BLaER1 treated with 17β-estradiol and CSF1 and Interleukin-3, amounts not matched to agents 10 nM and 100 nM (cell line): ENCODE data around the gene PANK1.
A peak's percentile ranks its signal among the peaks of the same experiment; 100 is the strongest.

Experiments used
- H3K27ac ChIP-seq, 11 experiments: shearing (Covaris generic); formaldehyde crosslinking; 2 replicates each; pipeline ENCODE4 v1.8.1; 2022
- H3K27me3 ChIP-seq, 11 experiments: shearing (Covaris generic); formaldehyde crosslinking; 2 replicates each; pipeline ENCODE4 v1.8.1; 2022
- H3K36me3 ChIP-seq, 11 experiments: shearing (Covaris generic); formaldehyde crosslinking; 2 replicates each; pipeline ENCODE4 v1.8.1; 2022
- H3K4me1 ChIP-seq, 10 experiments: shearing (Covaris generic); formaldehyde crosslinking; 2 replicates each; pipeline ENCODE4 v1.8.1; 2022
- H3K4me2 ChIP-seq, 11 experiments: shearing (Covaris generic); formaldehyde crosslinking; 2 replicates each; pipeline ENCODE4 v1.8.1; 2022
- H3K4me3 ChIP-seq, 10 experiments: shearing (Covaris generic); formaldehyde crosslinking; 2 replicates each; pipeline ENCODE4 v1.8.1; 2022
- H3K9ac ChIP-seq, 11 experiments: shearing (Covaris generic); formaldehyde crosslinking; 2 replicates each; pipeline ENCODE4 v1.8.1; 2022
- H3K9me3 ChIP-seq, 11 experiments: shearing (Covaris generic); formaldehyde crosslinking; replicated peaks in 1 of 11; 2 replicates each; pipeline ENCODE4 v1.8.1; 2022
- H4K20me1 ChIP-seq, 11 experiments: shearing (Covaris generic); formaldehyde crosslinking; 2 replicates each; pipeline ENCODE4 v1.8.1; 2022
- Cebpa-rat ChIP-seq, 11 experiments: shearing (Covaris generic); IDR thresholded peaks; 2 replicates each; pipeline ENCODE4 v1.8.1; 2022

The PANK1 gene

GRCh38 chr10:89657302-89657701, 12.3 kb upstream of the PANK1 start:
- Histone ChIP-seq H3K4me1 (peaks cover 13 to 38% (median 16%) of the 10 kb centered on the region in 10 experiments; a peak in 19 of 20 replicates), H3K4me2 (no peak overlapping the region), H4K20me1 (no peaks in the 10 kb centered on the region), H3K27me3 (no peaks in the 10 kb centered on the region), H3K27ac (no peak overlapping the region), H3K9me3 (peaks cover 7 to 24% (median 22%) of the 10 kb centered on the region in 11 experiments; a peak in 20 of 22 replicates), H3K4me3 (no peak overlapping the region), H3K9ac (no peak overlapping the region), H3K36me3 (no peaks in the 10 kb centered on the region)
- TF ChIP-seq Cebpa-rat (IDR thresholded peaks at IDR 0.05), result no peak

GRCh38 chr10:89655722-89656121, 10.7 kb upstream of the PANK1 start:
- peaks cover 21 to 48% (median 26%) of the 10 kb centered on the region in 10 experiments; a peak in 19 of 20 replicates for H3K4me1 ChIP-seq

DNA sequence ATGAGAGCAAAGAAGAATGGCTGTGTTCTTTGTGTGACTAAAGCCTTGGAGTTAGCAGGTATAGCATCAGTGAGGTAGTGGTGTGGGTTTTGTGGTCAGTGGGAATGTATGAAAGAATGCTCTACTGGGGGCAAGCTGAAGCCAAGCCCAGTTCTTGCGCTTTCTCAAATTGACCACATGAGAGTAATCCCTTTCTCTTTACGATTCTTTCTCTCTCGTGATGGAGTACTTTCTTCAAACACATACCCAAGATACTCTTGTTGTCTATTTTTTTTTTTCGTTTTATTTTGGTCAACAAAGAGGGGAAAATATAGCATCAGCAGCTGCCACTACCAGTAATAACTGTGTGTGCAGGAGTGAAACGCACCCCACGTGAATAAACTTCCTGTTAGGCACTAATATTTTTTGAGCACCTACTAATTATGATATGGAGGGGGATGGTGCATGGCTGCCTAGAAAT, 8.4 kb upstream of the PANK1 start:
- Histone ChIP-seq H3K27ac (no peak overlapping the region), H3K4me3 (no peak overlapping the region), H3K9ac (no peak overlapping the region), H3K27me3 (no peaks in the 10 kb centered on the region), H3K4me2 (peak overlapping the region; percentile 18 to 66 (median 39); a peak in 20 of 22 replicates), H3K9me3 (peaks cover 7 to 28% (median 22%) of the 10 kb centered on the region in 11 experiments; a peak in 20 of 22 replicates), H3K4me1 (peaks cover 21 to 45% (median 26%) of the 10 kb centered on the region in 10 experiments; a peak in 19 of 20 replicates), H3K36me3 (no peaks in the 10 kb centered on the region), H4K20me1 (no peaks in the 10 kb centered on the region)
- no peak for TF ChIP-seq Cebpa-rat (IDR thresholded peaks at IDR 0.05)

More at GRCh38 chr10:89655722-89656121, 10.7 kb upstream of the PANK1 start:
- Histone ChIP-seq H3K4me3 (no peak overlapping the region), H3K27me3 (no peaks in the 10 kb centered on the region), H3K9ac (no peak overlapping the region), H3K36me3 (no peaks in the 10 kb centered on the region), H4K20me1 (no peaks in the 10 kb centered on the region), H3K9me3 (peaks cover 7 to 24% (median 22%) of the 10 kb centered on the region in 11 experiments; a peak in 20 of 22 replicates), H3K4me2 (peak overlapping the region in 2 of 11 experiments; percentile 7 to 44; a peak in 3 of 22 replicates), H3K27ac (no peak overlapping the region)
- TF ChIP-seq Cebpa-rat (IDR thresholded peaks at IDR 0.05), result no peak

GRCh38 chr10:89652806-89653370, 7.8 kb upstream of the PANK1 start:
- no peak overlapping the region for H3K27ac ChIP-seq
- TF ChIP-seq Cebpa-rat (IDR thresholded peaks at IDR 0.05), result no peak
- no peak overlapping the region for H3K4me3 ChIP-seq
- H3K36me3 ChIP-seq, result no peaks in the 10 kb centered on the region
- H3K9ac ChIP-seq, result no peak overlapping the region
- H3K27me3 ChIP-seq, result no peaks in the 10 kb centered on the region
- peak overlapping the region; percentile 19 to 66 (median 48); a peak in 17 of 22 replicates for H3K4me2 ChIP-seq
- H4K20me1 ChIP-seq, result no peaks in the 10 kb centered on the region
- H3K9me3 ChIP-seq, result peaks cover 7 to 28% (median 22%) of the 10 kb centered on the region in 11 experiments; a peak in 20 of 22 replicates
- H3K4me1 ChIP-seq, result peaks cover 21 to 42% (median 26%) of the 10 kb centered on the region in 10 experiments; a peak in 19 of 20 replicates

DNA sequence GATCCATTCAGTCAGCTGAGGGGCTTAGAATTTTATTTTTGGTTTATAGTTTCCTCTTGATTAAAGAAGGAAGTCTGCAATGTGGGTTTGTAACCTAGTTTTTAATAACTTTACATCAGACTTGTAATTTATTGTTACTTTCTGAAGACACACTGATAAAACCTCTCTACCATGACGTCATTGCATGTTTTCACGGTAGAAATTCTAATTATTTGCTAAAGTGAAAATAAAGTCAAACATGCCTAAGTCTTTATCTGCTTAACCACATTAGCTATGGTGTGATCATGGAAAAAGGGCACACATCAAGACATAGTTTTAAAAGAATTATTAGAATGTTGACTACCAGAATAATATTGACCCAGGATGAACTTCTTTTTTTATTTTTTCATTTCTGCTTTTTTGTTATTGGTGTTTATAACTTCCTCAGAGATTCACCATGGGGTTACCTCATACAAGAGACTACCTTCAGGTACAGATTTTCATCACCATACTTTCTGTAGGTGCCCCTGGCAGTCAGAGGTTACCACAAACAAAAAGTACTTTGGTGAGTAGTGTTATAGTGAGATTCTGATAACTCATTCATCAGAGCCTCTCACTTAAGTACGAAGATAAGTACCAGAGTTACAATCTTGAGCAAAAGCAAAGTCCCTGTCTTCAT, 7.0 kb upstream of the PANK1 start:
- peaks cover 22 to 43% (median 26%) of the 10 kb centered on the region in 10 experiments; a peak in 19 of 20 replicates for H3K4me1 ChIP-seq
- no peak overlapping the region for H3K9ac ChIP-seq
- H3K4me2 ChIP-seq, result peak overlapping the region in 10 of 11 experiments; percentile 4 to 55 (median 25); a peak in 12 of 22 replicates
- no peak overlapping the region for H3K27ac ChIP-seq
- no peak for TF ChIP-seq Cebpa-rat (IDR thresholded peaks at IDR 0.05)
- no peaks in the 10 kb centered on the region for H3K36me3 ChIP-seq
- peaks cover 7 to 28% (median 22%) of the 10 kb centered on the region in 11 experiments; a peak in 20 of 22 replicates for H3K9me3 ChIP-seq
- H4K20me1 ChIP-seq, result no peaks in the 10 kb centered on the region
- H3K4me3 ChIP-seq, result no peak overlapping the region
- H3K27me3 ChIP-seq, result no peaks in the 10 kb centered on the region

DNA sequence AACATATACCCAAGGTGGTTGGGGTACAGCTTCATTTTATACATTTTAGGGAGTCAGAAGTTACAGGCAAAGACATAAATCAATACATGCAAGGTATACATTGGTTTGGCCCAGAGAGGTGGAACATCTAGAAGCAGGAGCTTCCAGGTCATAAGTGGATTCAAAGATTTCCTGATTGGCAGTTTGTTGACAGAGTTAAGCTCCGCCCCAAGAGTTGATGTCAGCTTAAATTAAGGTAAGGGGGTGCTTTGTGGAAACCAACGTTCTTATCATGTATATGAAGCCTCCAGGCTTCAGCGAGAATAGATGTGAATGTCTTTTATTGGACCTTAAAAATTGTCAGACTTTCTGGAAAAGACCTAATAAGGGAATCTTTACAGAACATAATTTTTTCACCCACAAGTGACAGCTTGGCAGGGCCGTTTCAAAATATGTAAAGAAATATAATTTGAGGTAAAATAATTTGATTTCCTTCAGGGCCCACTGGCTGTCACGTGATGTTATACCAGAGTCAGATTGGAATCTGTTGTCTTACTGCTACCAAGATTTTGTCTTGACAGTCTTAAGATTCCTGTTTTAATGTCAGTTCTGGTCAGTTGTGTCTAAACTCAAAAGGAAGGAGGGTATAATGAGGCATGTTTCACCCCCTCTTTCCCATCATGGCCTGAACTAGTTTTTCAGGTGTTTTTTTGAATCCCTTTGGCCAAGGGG, 6.3 kb upstream of the PANK1 start:
- peaks cover 26 to 44% (median 29%) of the 10 kb centered on the region in 10 experiments for H3K4me1 ChIP-seq
- H4K20me1 ChIP-seq, result no peaks in the 10 kb centered on the region
- H3K4me3 ChIP-seq, result no peak overlapping the region
- H3K36me3 ChIP-seq, result no peaks in the 10 kb centered on the region
- no peaks in the 10 kb centered on the region for H3K27me3 ChIP-seq
- TF ChIP-seq Cebpa-rat (IDR thresholded peaks at IDR 0.05), result no peak
- H3K27ac ChIP-seq, result no peak overlapping the region
- peak overlapping the region in 9 of 11 experiments; percentile 12 to 55 (median 27); a peak in 12 of 22 replicates for H3K4me2 ChIP-seq
- peaks cover 7 to 25% (median 19%) of the 10 kb centered on the region in 11 experiments; a peak in 20 of 22 replicates for H3K9me3 ChIP-seq
- H3K9ac ChIP-seq, result no peak overlapping the region

DNA sequence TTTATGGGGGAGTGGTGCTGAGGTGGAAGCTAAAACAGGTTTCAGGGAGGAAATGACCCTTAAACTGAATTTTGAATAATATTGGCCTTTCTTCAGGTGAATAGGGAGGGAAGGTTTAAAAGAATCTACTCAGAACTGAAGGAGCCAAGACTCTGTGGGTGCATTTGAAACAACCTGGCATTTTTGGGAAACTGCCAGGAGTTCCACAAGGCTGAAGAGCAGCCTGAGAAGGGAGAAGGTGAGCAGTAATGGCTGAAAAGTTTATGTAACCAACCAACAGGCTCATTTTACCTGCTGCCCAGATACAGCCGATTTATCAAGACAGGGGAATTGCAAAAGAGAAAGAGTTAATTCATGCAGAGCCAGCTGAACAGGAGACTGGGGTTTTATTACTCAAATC, 4.0 kb upstream of the PANK1 start:
- H3K27me3 ChIP-seq, result no peaks in the 10 kb centered on the region
- no peak overlapping the region for H3K4me3 ChIP-seq
- H3K4me1 ChIP-seq, result peaks cover 35 to 50% (median 39%) of the 10 kb centered on the region in 10 experiments
- no peak overlapping the region for H3K9ac ChIP-seq
- no peak overlapping the region for H3K4me2 ChIP-seq
- H3K9me3 ChIP-seq, result peaks cover 0 to 5% (median 0%) of the 10 kb centered on the region in 11 experiments; a peak in 2 of 22 replicates
- H3K27ac ChIP-seq, result no peak overlapping the region
- H3K36me3 ChIP-seq, result no peaks in the 10 kb centered on the region
- TF ChIP-seq Cebpa-rat (IDR thresholded peaks at IDR 0.05), result no peak
- no peaks in the 10 kb centered on the region for H4K20me1 ChIP-seq

GRCh38 chr10:89648074-89648473, 3.0 kb upstream of the PANK1 start:
- Histone ChIP-seq H3K4me3 (no peak overlapping the region), H3K36me3 (no peaks in the 10 kb centered on the region), H3K4me1 (peaks cover 33 to 45% (median 35%) of the 10 kb centered on the region in 10 experiments), H3K9me3 (peaks cover 0 to 5% (median 0%) of the 10 kb centered on the region in 11 experiments; a peak in 1 of 22 replicates), H3K27ac (no peak overlapping the region), H3K4me2 (no peak overlapping the region), H3K9ac (no peak overlapping the region), H3K27me3 (no peaks in the 10 kb centered on the region), H4K20me1 (peaks cover 0 to 4% (median 0%) of the 10 kb centered on the region in 11 experiments; a peak in 3 of 22 replicates)
- no peak for TF ChIP-seq Cebpa-rat (IDR thresholded peaks at IDR 0.05)
